ENCODE measurements around the gene PRKCE.

DNA sequence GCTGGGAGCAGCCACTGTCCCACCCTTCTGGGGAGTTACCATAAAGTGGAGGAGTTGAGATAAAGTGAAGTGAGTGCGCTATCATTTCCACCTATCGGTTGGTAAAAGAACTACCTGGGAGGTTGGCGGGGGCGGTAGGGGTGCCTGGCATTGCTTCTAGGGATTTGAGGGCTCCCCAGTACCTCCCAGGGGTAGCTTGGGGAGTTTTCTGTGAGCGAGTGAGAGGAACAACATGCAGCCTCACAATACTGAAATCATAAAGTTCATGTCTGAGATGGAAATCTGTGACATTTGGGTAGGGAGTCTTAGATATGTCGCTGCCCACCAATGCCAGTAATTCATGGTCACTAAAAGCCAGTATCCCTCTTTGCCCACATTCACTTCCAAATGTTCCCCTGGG, 68.7 kb downstream of the PRKCE start:
- TF ChIP-seq, protein P1, sequence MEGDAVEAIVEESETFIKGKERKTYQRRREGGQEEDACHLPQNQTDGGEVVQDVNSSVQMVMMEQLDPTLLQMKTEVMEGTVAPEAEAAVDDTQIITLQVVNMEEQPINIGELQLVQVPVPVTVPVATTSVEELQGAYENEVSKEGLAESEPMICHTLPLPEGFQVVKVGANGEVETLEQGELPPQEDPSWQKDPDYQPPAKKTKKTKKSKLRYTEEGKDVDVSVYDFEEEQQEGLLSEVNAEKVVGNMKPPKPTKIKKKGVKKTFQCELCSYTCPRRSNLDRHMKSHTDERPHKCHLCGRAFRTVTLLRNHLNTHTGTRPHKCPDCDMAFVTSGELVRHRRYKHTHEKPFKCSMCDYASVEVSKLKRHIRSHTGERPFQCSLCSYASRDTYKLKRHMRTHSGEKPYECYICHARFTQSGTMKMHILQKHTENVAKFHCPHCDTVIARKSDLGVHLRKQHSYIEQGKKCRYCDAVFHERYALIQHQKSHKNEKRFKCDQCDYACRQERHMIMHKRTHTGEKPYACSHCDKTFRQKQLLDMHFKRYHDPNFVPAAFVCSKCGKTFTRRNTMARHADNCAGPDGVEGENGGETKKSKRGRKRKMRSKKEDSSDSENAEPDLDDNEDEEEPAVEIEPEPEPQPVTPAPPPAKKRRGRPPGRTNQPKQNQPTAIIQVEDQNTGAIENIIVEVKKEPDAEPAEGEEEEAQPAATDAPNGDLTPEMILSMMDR (conservative IDR thresholded peaks at IDR 0.05; ENCODE audit: low read depth, low read length) = no peak
- no peak for TF ChIP-seq EZH2 (IDR thresholded peaks at IDR 0.05; ENCODE audit: borderline replicate concordance, low read depth, low read length, poor library complexity, severe bottlenecking)
